ENCODE measurements around the gene HTR3E. TPM values are rescaled to one million over a fixed set of nuclear protein-coding genes. Genes with fewer than 3 reads are reported as not detected.

Gene HTR3E
- total RNA-seq, 1 experiment from 2014 or later = not detected

DNA sequence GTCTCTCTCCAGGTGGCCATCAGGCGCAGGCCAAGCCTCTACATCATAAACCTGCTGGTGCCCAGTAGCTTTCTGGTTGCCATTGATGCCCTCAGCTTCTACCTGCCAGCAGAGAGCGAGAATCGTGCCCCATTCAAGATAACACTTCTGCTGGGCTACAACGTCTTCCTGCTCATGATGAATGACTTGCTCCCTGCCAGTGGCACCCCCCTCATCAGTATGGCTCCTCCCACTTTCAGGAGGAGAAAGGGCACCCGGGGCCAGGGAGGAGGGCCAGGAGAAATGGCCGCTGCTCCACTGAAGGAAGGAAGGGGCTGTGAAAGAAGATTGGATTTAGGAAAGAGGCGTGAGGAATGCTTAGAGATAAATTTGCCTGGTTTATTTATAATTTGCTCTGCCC is 37.4 kb upstream of the HTR3E start:
- TF ChIP-seq, protein P1, sequence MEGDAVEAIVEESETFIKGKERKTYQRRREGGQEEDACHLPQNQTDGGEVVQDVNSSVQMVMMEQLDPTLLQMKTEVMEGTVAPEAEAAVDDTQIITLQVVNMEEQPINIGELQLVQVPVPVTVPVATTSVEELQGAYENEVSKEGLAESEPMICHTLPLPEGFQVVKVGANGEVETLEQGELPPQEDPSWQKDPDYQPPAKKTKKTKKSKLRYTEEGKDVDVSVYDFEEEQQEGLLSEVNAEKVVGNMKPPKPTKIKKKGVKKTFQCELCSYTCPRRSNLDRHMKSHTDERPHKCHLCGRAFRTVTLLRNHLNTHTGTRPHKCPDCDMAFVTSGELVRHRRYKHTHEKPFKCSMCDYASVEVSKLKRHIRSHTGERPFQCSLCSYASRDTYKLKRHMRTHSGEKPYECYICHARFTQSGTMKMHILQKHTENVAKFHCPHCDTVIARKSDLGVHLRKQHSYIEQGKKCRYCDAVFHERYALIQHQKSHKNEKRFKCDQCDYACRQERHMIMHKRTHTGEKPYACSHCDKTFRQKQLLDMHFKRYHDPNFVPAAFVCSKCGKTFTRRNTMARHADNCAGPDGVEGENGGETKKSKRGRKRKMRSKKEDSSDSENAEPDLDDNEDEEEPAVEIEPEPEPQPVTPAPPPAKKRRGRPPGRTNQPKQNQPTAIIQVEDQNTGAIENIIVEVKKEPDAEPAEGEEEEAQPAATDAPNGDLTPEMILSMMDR (IDR thresholded peaks at IDR 0.05; ENCODE audit: unreplicated experiment) = no peak
- Mint-ChIP-seq H3K27ac (ENCODE audit: unreplicated experiment) (no peak overlapping the region), H3K36me3 (ENCODE audit: insufficient read depth, unreplicated experiment) (no peaks in the 10 kb centered on the region), H3K4me1 (ENCODE audit: low read depth, unreplicated experiment) (no peaks in the 10 kb centered on the region), H3K27me3 (ENCODE audit: unreplicated experiment) (peaks cover 55% of the 10 kb centered on the region), H3K4me3 (ENCODE audit: low read depth, unreplicated experiment) (no peak overlapping the region), H3K9me3 (ENCODE audit: low read depth, unreplicated experiment) (no peaks in the 10 kb centered on the region)
- no peak for DNase-seq
- BruUV-seq (replicated peaks) = no TSS peak
- intact Hi-C loops (cut with micrococcal nuclease; ENCODE audit: unreplicated experiment) = no loop called here
- CTCF ChIA-PET = interaction anchor here (1.2 kb wide), 1 partner anchor 16 kb away, joined by 4 read pairs; no protein-coding TSS in a partner anchor

DNA sequence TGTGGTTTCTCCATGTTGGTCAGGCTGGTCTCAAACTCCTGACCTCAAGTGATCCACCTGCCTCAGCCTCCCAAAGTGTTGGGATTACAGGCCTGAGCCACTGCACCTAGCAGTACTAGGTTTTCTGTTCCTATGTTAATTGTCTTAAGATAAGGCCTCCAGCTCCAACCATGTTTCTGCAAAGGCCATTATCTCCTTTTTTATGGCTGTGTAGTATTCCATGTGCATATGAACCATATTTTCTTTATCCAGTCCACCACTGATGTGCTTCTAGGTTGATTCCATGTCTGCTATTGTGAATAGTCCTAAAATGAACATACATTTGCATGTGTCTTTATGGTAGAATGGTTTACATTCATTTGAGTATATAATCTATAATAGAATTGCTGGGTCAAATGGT is 34.2 kb upstream of the HTR3E start:
- CTCF ChIA-PET = no interaction called here
- DNase-seq = no peak
- H3K36me3 Mint-ChIP-seq (ENCODE audit: insufficient read depth, unreplicated experiment) = no peaks in the 10 kb centered on the region
- intact Hi-C loops (cut with micrococcal nuclease; ENCODE audit: unreplicated experiment) = no loop called here
- no TSS peak for BruUV-seq (replicated peaks)
- no peak overlapping the region for H3K27ac Mint-ChIP-seq (ENCODE audit: unreplicated experiment)
- no peaks in the 10 kb centered on the region for H3K4me1 Mint-ChIP-seq (ENCODE audit: low read depth, unreplicated experiment)
- TF ChIP-seq, protein P1 (IDR thresholded peaks at IDR 0.05; ENCODE audit: unreplicated experiment) = no peak
- H3K4me3 Mint-ChIP-seq (ENCODE audit: low read depth, unreplicated experiment) = no peak overlapping the region
- peaks cover 66% of the 10 kb centered on the region for H3K27me3 Mint-ChIP-seq (ENCODE audit: unreplicated experiment)
- H3K9me3 Mint-ChIP-seq (ENCODE audit: low read depth, unreplicated experiment) = no peaks in the 10 kb centered on the region

DNA sequence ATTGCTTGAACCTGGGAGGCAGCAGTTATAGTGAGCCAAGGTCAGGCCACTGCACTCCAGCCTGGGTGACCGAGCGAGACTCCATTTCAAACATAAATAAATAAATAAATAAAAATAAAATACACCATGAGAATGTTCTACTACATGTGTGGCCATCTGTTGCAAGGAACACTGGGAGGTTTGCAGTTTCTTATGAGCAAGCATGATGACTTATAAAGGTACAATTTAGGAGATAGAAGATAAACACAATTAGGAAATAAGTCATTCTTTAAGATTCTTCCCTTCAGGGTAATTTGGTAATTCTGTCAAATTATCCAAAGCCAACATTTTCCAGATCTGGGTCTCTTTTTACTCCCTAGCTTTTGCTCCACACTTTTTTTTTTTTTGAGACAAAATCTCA is 30.7 kb upstream of the HTR3E start:
- TF ChIP-seq, protein P1 (IDR thresholded peaks at IDR 0.05; ENCODE audit: unreplicated experiment) = no peak
- CTCF ChIA-PET = interaction anchor here (1.4 kb wide), 1 partner anchor 10 kb away, joined by 3 read pairs; no protein-coding TSS in a partner anchor
- H3K36me3 Mint-ChIP-seq (ENCODE audit: insufficient read depth, unreplicated experiment) = no peaks in the 10 kb centered on the region
- intact Hi-C loops (cut with micrococcal nuclease; ENCODE audit: unreplicated experiment) = no loop called here
- DNase-seq = no peak
- no peak overlapping the region for H3K4me3 Mint-ChIP-seq (ENCODE audit: low read depth, unreplicated experiment)
- peaks cover 47% of the 10 kb centered on the region for H3K27me3 Mint-ChIP-seq (ENCODE audit: unreplicated experiment)
- no peak overlapping the region for H3K27ac Mint-ChIP-seq (ENCODE audit: unreplicated experiment)
- H3K4me1 Mint-ChIP-seq (ENCODE audit: low read depth, unreplicated experiment) = no peaks in the 10 kb centered on the region
- H3K9me3 Mint-ChIP-seq (ENCODE audit: low read depth, unreplicated experiment) = peaks cover 5% of the 10 kb centered on the region
- BruUV-seq (replicated peaks) = no TSS peak

DNA sequence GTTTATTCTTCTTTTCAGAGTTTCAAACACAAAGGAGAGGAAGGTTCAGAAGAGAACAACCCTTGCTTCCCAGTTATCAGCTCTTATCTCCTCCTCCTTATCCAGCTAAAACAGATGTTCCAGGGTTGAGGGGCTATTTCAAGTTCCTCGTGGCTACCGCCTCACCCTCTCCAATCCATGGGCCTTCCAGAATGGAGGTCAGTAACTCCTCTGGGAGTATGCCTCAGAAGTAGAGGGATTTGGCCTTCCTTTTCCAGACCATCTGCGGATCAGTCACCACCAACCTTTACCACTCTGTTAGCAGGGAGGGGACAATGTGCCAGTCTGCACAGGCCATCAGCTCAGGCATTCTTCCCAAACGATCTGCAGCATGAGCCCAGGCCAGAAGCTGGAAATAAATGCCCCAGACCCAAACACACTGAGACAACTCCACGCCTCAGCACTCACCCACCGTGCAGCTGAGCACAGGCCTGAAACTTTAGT is 29.2 kb upstream of the HTR3E start:
- H3K27me3 Mint-ChIP-seq (ENCODE audit: unreplicated experiment) = peaks cover 51% of the 10 kb centered on the region
- H3K36me3 Mint-ChIP-seq (ENCODE audit: insufficient read depth, unreplicated experiment) = no peaks in the 10 kb centered on the region
- H3K4me1 Mint-ChIP-seq (ENCODE audit: low read depth, unreplicated experiment) = no peaks in the 10 kb centered on the region
- intact Hi-C loops (cut with micrococcal nuclease; ENCODE audit: unreplicated experiment) = no loop called here
- CTCF ChIA-PET = no interaction called here
- BruUV-seq (replicated peaks) = no TSS peak
- H3K4me3 Mint-ChIP-seq (ENCODE audit: low read depth, unreplicated experiment) = no peak overlapping the region
- H3K9me3 Mint-ChIP-seq (ENCODE audit: low read depth, unreplicated experiment) = peaks cover 5% of the 10 kb centered on the region
- H3K27ac Mint-ChIP-seq (ENCODE audit: unreplicated experiment) = no peak overlapping the region
- no peak for DNase-seq
- TF ChIP-seq, protein P1 (IDR thresholded peaks at IDR 0.05; ENCODE audit: unreplicated experiment) = no peak
